GM10266 (cell line): ENCODE measurements around the gene GLRA1.

Experiments used
- DNase-seq: peaks from one replicate; pipeline ENCODE4 v3.0.0; 2012; ENCODE audit errors: extremely low spot score
- TF ChIP-seq, protein P1 (sequence below): IDR thresholded peaks from 2 replicates; pipeline ENCODE4 v1.5.1; 2012; ENCODE audit warnings: mild to moderate bottlenecking, low read depth; ENCODE audit not compliant: control insufficient read depth, insufficient read depth; ENCODE audit errors: missing control alignments

GLRA1 gene

DNA sequence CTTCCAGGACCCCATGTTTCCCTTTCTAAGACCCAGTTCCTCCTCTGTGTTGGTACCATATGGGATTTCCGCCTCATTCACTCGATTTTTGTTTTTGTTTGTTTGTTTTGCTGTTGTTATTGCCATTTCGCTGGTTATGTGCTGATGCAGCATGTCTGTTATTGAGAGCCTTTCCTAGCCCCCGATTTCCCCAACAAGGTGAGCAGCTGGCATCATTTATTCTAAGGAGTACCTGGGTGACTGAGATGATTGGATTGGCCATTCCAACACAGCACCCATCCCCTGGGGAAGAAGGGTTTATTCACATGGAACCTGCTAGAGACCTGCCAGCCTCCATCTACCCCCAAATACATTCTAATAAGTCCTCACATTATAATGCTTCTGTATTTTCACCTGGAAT lies 2.7 kb downstream of the GLRA1 start:
- no peak for DNase-seq
- TF ChIP-seq, protein P1, sequence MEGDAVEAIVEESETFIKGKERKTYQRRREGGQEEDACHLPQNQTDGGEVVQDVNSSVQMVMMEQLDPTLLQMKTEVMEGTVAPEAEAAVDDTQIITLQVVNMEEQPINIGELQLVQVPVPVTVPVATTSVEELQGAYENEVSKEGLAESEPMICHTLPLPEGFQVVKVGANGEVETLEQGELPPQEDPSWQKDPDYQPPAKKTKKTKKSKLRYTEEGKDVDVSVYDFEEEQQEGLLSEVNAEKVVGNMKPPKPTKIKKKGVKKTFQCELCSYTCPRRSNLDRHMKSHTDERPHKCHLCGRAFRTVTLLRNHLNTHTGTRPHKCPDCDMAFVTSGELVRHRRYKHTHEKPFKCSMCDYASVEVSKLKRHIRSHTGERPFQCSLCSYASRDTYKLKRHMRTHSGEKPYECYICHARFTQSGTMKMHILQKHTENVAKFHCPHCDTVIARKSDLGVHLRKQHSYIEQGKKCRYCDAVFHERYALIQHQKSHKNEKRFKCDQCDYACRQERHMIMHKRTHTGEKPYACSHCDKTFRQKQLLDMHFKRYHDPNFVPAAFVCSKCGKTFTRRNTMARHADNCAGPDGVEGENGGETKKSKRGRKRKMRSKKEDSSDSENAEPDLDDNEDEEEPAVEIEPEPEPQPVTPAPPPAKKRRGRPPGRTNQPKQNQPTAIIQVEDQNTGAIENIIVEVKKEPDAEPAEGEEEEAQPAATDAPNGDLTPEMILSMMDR = no peak

DNA sequence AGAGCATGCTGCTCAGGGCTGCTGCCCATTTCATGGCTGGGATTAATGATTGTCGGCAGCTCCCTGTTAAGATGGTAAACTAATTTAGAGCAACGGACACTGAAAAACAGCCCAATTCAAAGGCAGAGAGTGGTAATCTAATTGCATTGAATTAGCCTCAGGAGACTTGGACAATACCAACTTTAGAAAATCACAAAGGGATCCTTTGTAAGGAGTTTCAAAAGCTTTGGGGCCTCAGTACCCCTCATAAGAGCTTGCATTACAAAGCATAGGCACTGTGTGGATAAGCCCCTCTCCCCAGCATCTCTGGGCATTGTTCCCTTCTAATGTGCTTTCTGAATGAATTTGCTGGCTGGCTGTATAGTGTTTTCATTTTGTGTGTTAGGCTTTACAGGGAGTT lies 6.7 kb downstream of the GLRA1 start:
- TF ChIP-seq, protein P1 = no peak
- no peak for DNase-seq

DNA sequence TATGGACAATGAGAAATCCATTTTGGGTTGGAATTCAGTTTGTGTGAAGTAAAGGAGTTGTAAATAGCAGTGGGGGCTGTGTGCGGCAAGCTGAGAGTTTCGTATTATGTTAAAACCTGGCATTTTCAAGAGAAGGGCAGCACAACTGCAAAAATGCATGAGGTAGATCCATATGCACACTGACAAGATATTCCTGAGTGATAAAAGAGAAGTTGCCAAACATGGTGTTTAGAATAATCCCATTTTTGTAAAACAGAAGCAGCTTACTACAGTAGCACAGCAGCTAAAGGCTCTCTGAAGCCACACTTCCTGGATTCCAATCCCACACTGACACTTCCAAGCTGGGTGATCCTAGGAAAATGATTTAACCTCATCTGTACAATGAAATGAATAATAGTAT lies 11.2 kb downstream of the GLRA1 start:
- TF ChIP-seq, protein P1 = no peak
- DNase-seq = no peak

DNA sequence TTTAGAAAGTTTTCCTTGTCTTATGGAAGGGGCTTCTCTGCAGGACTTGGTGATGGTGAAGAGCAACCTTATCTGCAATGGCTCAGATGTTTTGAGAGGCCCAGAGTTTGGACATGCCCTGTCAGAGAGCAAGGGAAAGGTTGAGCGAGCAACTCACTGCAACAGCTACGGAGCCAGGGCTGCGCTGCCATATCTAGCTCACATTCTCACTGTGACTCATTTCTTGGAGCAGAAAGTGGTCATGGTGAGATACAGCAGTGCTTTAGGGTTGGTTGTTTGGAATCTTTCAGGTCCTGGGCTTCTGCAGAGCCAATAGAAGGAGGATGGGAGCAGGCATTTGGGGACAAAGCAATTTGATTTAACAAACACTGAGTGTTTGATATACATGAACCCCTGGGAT lies 12.3 kb downstream of the GLRA1 start:
- no peak for DNase-seq
- TF ChIP-seq, protein P1 = no peak

DNA sequence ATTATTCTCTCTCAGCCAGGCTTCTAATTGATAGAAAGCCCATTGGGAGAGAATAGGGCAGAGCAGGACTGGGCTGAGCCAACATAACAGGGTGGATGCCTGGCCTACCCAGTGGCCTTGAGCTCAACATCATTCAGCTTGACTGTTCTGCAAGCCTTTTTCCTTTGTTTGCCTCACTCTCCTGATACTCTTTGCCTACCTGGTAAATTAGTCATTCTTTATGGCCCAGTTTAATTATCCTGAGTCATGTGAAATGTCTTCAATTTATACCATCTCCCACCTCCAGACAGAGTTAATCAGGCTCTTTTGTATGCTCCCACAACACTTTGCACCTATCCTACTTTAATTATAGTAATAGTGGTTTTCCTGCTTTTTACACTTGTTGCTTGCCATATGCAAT lies 13.6 kb downstream of the GLRA1 start:
- DNase-seq = no peak
- TF ChIP-seq, protein P1 = no peak

DNA sequence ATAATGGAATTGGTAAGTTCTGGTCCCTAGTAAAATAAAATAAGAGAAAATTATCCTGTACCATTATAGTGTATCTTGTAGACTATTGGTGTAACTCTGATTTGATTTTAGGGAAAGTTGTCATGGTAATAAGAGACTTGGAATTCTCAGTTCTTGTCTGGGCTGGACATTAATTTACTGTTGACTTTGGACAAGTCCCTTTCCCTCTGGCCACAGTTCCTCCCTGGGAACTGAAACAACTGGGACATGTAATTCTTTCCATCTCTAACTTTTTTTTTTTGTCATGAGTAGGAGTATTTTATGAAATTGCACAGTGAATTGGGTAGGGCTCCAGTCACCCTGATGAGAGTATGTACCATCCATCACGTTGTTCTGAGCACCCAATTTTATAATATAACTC lies 15.0 kb downstream of the GLRA1 start:
- DNase-seq = no peak
- TF ChIP-seq, protein P1 = no peak

DNA sequence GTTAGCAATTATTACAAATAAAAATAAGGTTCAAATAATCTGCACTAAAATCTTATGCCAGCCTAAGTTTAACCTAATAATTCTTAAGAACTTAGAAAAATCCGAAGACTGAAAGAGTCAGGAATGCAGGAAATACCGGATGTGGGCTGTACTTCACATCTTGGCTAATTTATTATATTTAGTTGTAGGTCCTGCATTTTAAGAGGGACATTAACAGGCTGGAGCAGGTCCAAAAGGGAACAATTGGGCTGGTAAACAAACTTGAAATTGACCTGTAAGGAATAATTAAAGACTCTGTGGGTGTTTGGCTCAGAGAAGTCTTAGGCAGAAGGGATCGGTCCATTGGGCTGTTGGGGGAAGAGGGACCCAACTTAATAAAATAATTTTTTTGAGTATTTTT lies 18.4 kb downstream of the GLRA1 start:
- TF ChIP-seq, protein P1 = no peak
- no peak for DNase-seq
